NCI-H146 (cell line): ENCODE results near the gene ASCL5.
"Not testable (repeated sequence)": the region's sequence is repeated elsewhere in the genome, so short reads cannot be mapped to it uniquely, and the experiment has no call there.

Experiments
- DNase-seq: peaks from one replicate; lab custom pipeline; 2025; lab: John Stamatoyannopoulos, UW

Gene ASCL5

GRCh38 chr1:201126832-201127754 lies at the start of gene ASCL5:
ASCL5 (minus strand) TSS chr1:201127184; CDS start chr1:201115372, 11,812 bp downstream.
- peak; percentile 69 for DNase-seq

GRCh38 chr1:201175820-201176500 lies 49.0 kb upstream of the ASCL5 start:
- DNase-seq: no peak

GRCh38 chr1:201173736-201174135 lies 46.8 kb upstream of the ASCL5 start:
- DNase-seq: no peak

GRCh38 chr1:201172999-201173610 lies 46.1 kb upstream of the ASCL5 start:
- DNase-seq: no peak

GRCh38 chr1:201172326-201172725 lies 45.3 kb upstream of the ASCL5 start:
- DNase-seq: no peak

- no peak for DNase-seq
These were observed 44.4 kb upstream of the ASCL5 start for GRCh38 chr1:201171063-201172036.

- peak; percentile 99 for DNase-seq
These were observed 43.6 kb upstream of the ASCL5 start for GRCh38 chr1:201170533-201171062.

- no peak for DNase-seq
These were observed 43.1 kb upstream of the ASCL5 start for GRCh38 chr1:201169971-201170532.

GRCh38 chr1:201169203-201169602 lies 42.2 kb upstream of the ASCL5 start:
- no peak for DNase-seq

GRCh38 chr1:201167041-201167991 lies 40.3 kb upstream of the ASCL5 start:
- DNase-seq: peak; percentile 85

GRCh38 chr1:201164645-201165044 lies 37.7 kb upstream of the ASCL5 start:
- DNase-seq: no peak

- DNase-seq: no peak
These were observed 36.7 kb upstream of the ASCL5 start for GRCh38 chr1:201163707-201164106.

GRCh38 chr1:201163036-201163435 lies 36.1 kb upstream of the ASCL5 start:
- DNase-seq: not testable (repeated sequence)

GRCh38 chr1:201157949-201158348 lies 31.0 kb upstream of the ASCL5 start:
- DNase-seq: no peak

GRCh38 chr1:201156819-201157218 lies 29.8 kb upstream of the ASCL5 start:
- no peak for DNase-seq

GRCh38 chr1:201156346-201156745 lies 29.4 kb upstream of the ASCL5 start:
- DNase-seq: no peak

- peak; percentile 13 for DNase-seq
These were observed 28.4 kb upstream of the ASCL5 start for GRCh38 chr1:201155354-201155753.

- peak; percentile 95 for DNase-seq
These were observed 27.6 kb upstream of the ASCL5 start, which contains the start of gene TMEM9 for GRCh38 chr1:201154389-201155165. TMEM9 (minus strand) TSS chr1:201154474; CDS start chr1:201153923, 551 bp downstream.
